H1 (cell line): Measurements from ENCODE around the gene NSF. TPM values are rescaled to one million over a fixed set of nuclear protein-coding genes. Genes with fewer than 3 reads are reported as not detected.

Source experiments
- CTCF ChIA-PET: fragments of 300-600 bp; sonication (Branson Sonifier 250); formaldehyde crosslinking; loops from one replicate; lab custom pipeline; 2021; ENCODE audit not compliant: partially characterized antibody; lab: Charles Lee
- POLR2A ChIA-PET: fragments of 300-600 bp; sonication (Branson Sonifier 250); formaldehyde crosslinking; loops from one replicate; lab custom pipeline; 2021; ENCODE audit warnings: inconsistent platforms; ENCODE audit not compliant: partially characterized antibody; lab: Charles Lee
- DNase-seq, 2 experiments: peaks; one replicate each; pipeline versions ENCODE4 v3.0.0 to v3.0.0-alpha.2; 2010 to 2022; ENCODE audit warnings: low spot score in 2 of 2, low read depth in 1 of 2, mixed read lengths in 1 of 2
- FAIRE-seq: peaks from 2 replicates; lab custom pipeline; 2011; peaks lifted over from hg19 to GRCh38; lab: Jason Lieb, UNC
- H2AFZ ChIP-seq: 2 replicates; pipeline ENCODE4 v1.8.1; 2012; ENCODE audit warnings: low read length, inconsistent platforms
- H2AK5ac ChIP-seq: 2 replicates; pipeline ENCODE4 v1.6.1; 2013; ENCODE audit warnings: low read depth, low read length
- H2BK120ac ChIP-seq: replicated peaks from 2 replicates; pipeline ENCODE3; 2013; ENCODE audit warnings: low read depth, low read length, inconsistent platforms
- H2BK12ac ChIP-seq: 2 replicates; pipeline ENCODE4 v1.6.1; 2013; ENCODE audit warnings: low read depth, low read length
- H2BK15ac ChIP-seq: 2 replicates; pipeline ENCODE4 v1.6.1; 2013; ENCODE audit warnings: low read length
- H2BK20ac ChIP-seq: 2 replicates; pipeline ENCODE4 v1.6.1; 2013; ENCODE audit warnings: low read length
- H2BK5ac ChIP-seq: 2 replicates; pipeline ENCODE4 v1.6.1; 2013; ENCODE audit warnings: low read depth, low read length
- H3K14ac ChIP-seq: 2 replicates; pipeline ENCODE4 v1.6.1; 2013; ENCODE audit warnings: inconsistent platforms; ENCODE audit not compliant: insufficient read length
- H3K18ac ChIP-seq: 2 replicates; pipeline ENCODE4 v1.6.1; 2013; ENCODE audit warnings: low read length; ENCODE audit errors: extremely low read depth
- H3K23ac ChIP-seq: 2 replicates; pipeline ENCODE4 v1.6.1; 2013; ENCODE audit warnings: inconsistent platforms; ENCODE audit not compliant: insufficient read length
- H3K23me2 ChIP-seq: 2 replicates; pipeline ENCODE4 v1.6.1; 2013; ENCODE audit warnings: low read depth, low read length
- H3K27ac ChIP-seq: 2 replicates; pipeline ENCODE4 v1.6.1; 2011; ENCODE audit warnings: low read depth, low read length, inconsistent platforms
- H3K27me3 ChIP-seq, 4 experiments: replicated peaks in 1 of 4; 1 replicate in 1 of 4; 2 replicates in 3 of 4; pipeline versions ENCODE4 v1.6.1 to v1.8.1; 2011 to 2013; ENCODE audit warnings: low read length in 3 of 4, mild to moderate bottlenecking in 3 of 4, inconsistent platforms in 2 of 4, mixed read lengths in 2 of 4, moderate library complexity in 1 of 4; ENCODE audit not compliant: control insufficient read depth in 3 of 4, insufficient read depth in 3 of 4; ENCODE audit errors: extremely low read depth in 1 of 4
- H3K36me3 ChIP-seq, 4 experiments: 2 replicates each; pipeline versions ENCODE4 v1.6.1 to v1.8.1; 2011 to 2013; ENCODE audit warnings: mild to moderate bottlenecking in 4 of 4, low read length in 3 of 4, moderate library complexity in 2 of 4, control low read depth in 1 of 4, inconsistent platforms in 1 of 4; ENCODE audit not compliant: insufficient read depth in 4 of 4, control insufficient read depth in 2 of 4
- H3K4ac ChIP-seq: replicated peaks from 2 replicates; pipeline ENCODE3; 2013; ENCODE audit warnings: low read length, low read depth, mixed read lengths, inconsistent platforms; ENCODE audit not compliant: insufficient read length
- H3K4me1 ChIP-seq, 4 experiments: replicated peaks in 1 of 4; 1 replicate in 1 of 4; 2 replicates in 3 of 4; pipeline versions ENCODE4 v1.6.1 to v1.8.1; 2011 to 2013; ENCODE audit warnings: low read length in 3 of 4, inconsistent platforms in 2 of 4, mixed read lengths in 1 of 4; ENCODE audit not compliant: insufficient read depth in 4 of 4, control insufficient read depth in 3 of 4
- H3K4me2 ChIP-seq, 2 experiments: 2 replicates each; pipeline versions ENCODE4 v1.6.1 to v1.8.1; 2011 to 2013; ENCODE audit warnings: low read depth in 2 of 2, low read length in 2 of 2, control low read depth in 1 of 2, inconsistent platforms in 1 of 2, mild to moderate bottlenecking in 1 of 2; ENCODE audit not compliant: insufficient read depth in 1 of 2
- H3K4me3 ChIP-seq, 4 experiments: fragments of 200-600, 300-600 bp in 1 of 4; sonication (generic), shearing (Covaris generic), sonication (Bioruptor Twin) in 1 of 4; 2 replicates each; pipeline versions ENCODE4 v1.5.1 to v1.8.1; 2011 to 2016; ENCODE audit warnings: low read length in 4 of 4, low read depth in 3 of 4, control low read depth in 2 of 4, inconsistent platforms in 2 of 4, mild to moderate bottlenecking in 2 of 4, mixed read lengths in 1 of 4, moderate library complexity in 1 of 4; ENCODE audit not compliant: insufficient read depth in 2 of 4; ENCODE audit errors: extremely low read depth in 1 of 4
- H3K56ac ChIP-seq: replicated peaks from 2 replicates; pipeline ENCODE3; 2013; ENCODE audit warnings: low read depth, mild to moderate bottlenecking, mixed read lengths, low read length, inconsistent platforms; ENCODE audit not compliant: insufficient read length
- H3K79me1 ChIP-seq: 2 replicates; pipeline ENCODE4 v1.6.1; 2013; ENCODE audit warnings: low read depth, low read length, control low read depth
- H3K79me2 ChIP-seq, 2 experiments: 2 replicates each; pipeline versions ENCODE4 v1.6.1 to v1.8.1; 2012 to 2013; ENCODE audit warnings: low read length in 2 of 2, mild to moderate bottlenecking in 2 of 2, inconsistent platforms in 1 of 2; ENCODE audit not compliant: insufficient read depth in 2 of 2, control insufficient read depth in 1 of 2
- H3K9ac ChIP-seq, 4 experiments: replicated peaks in 1 of 4; 1 replicate in 1 of 4; 2 replicates in 3 of 4; pipeline versions ENCODE4 v1.6.1 to v1.8.1; 2011 to 2013; ENCODE audit warnings: low read depth in 3 of 4, low read length in 3 of 4, control low read depth in 2 of 4, mild to moderate bottlenecking in 2 of 4, moderate library complexity in 2 of 4, inconsistent platforms in 1 of 4; ENCODE audit errors: extremely low read depth in 1 of 4
- H3K9me3 ChIP-seq, 2 experiments: 2 replicates each; pipeline versions ENCODE4 v1.6.1 to v1.8.1; 2012 to 2013; ENCODE audit warnings: mild to moderate bottlenecking in 2 of 2, moderate library complexity in 2 of 2, control low read depth in 1 of 2, inconsistent platforms in 1 of 2, low read depth in 1 of 2, low read length in 1 of 2, mixed read lengths in 1 of 2; ENCODE audit not compliant: insufficient read depth in 2 of 2
- H4K20me1 ChIP-seq, 2 experiments: replicated peaks in 1 of 2; 2 replicates each; pipeline versions ENCODE3 to v1.8.1; 2011 to 2013; ENCODE audit warnings: inconsistent platforms in 2 of 2, low read length in 2 of 2, mild to moderate bottlenecking in 1 of 2; ENCODE audit not compliant: insufficient read depth in 2 of 2, control insufficient read depth in 1 of 2
- H4K5ac ChIP-seq: 2 replicates; pipeline ENCODE4 v1.6.1; 2013; ENCODE audit warnings: low read length, low read depth, mixed read lengths, inconsistent platforms; ENCODE audit not compliant: insufficient read length
- H4K8ac ChIP-seq: 2 replicates; pipeline ENCODE4 v1.8.0; 2013; ENCODE audit warnings: mild to moderate bottlenecking, moderate library complexity, low read length, inconsistent platforms; ENCODE audit not compliant: insufficient read depth; ENCODE audit errors: extremely low read depth
- H4K91ac ChIP-seq: replicated peaks from 2 replicates; pipeline ENCODE3; 2013; ENCODE audit warnings: low read length, mixed read lengths, inconsistent platforms; ENCODE audit not compliant: insufficient read length
- ASH2L ChIP-seq: fragments of 200-600, 300-600 bp; sonication (generic); IDR thresholded peaks from one replicate; pipeline ENCODE4 v1.7.1; 2017; ENCODE audit warnings: low read length
- ATF2 ChIP-seq: IDR thresholded peaks from 2 replicates; pipeline ENCODE4 v1.6.1; 2012; ENCODE audit warnings: low read length, inconsistent platforms
- BCL11A ChIP-seq, 2 experiments: IDR thresholded peaks; one replicate each; pipeline ENCODE4 v1.6.1; 2011; ENCODE audit warnings: low read depth in 2 of 2, low read length in 2 of 2, mild to moderate bottlenecking in 2 of 2
- EZH2 ChIP-seq: fragments of 200-600 bp; sonication (generic); IDR thresholded peaks from 2 replicates; pipeline ENCODE4 v1.7.1; 2012; ENCODE audit warnings: low read depth, mild to moderate bottlenecking, moderate library complexity, low read length, inconsistent platforms; ENCODE audit not compliant: severe bottlenecking
- GTF2F1 ChIP-seq: IDR thresholded peaks from 2 replicates; pipeline ENCODE4 v1.6.1; 2012; ENCODE audit warnings: low read depth, low read length, improper control_type of control experiment, borderline replicate concordance
- JUN ChIP-seq: IDR thresholded peaks from 2 replicates; pipeline ENCODE4 v1.6.1; 2011; ENCODE audit warnings: low read depth, mild to moderate bottlenecking, improper control_type of control experiment, low read length
- NANOG ChIP-seq: IDR thresholded peaks from 2 replicates; pipeline ENCODE4 v1.6.1; 2011; ENCODE audit warnings: low read length, low read depth, mild to moderate bottlenecking, inconsistent platforms; ENCODE audit not compliant: insufficient read depth, poor library complexity, severe bottlenecking
- SIRT6 ChIP-seq: IDR thresholded peaks from one replicate; pipeline ENCODE4 v1.7.1; 2012; ENCODE audit warnings: low read length, inconsistent platforms
- SP2 ChIP-seq: IDR thresholded peaks from 2 replicates; pipeline ENCODE4 v1.6.1; 2012; ENCODE audit warnings: mild to moderate bottlenecking, low read length, inconsistent platforms
- ZNF274 ChIP-seq: IDR thresholded peaks from 2 replicates; pipeline ENCODE4 v1.7.0; 2012; ENCODE audit warnings: low read length, borderline replicate concordance; ENCODE audit errors: extremely low read depth
- WGBS, 2 experiments: shearing (Covaris generic) in 1 of 2; methylation state at CpG; one replicate each; pipeline versions ENCODE4 v1.1.6 to v1.1.7; 2013 to 2015; ENCODE audit warnings: low lambda C conversion rate in 2 of 2, mixed read lengths in 2 of 2, inconsistent platforms in 1 of 2, low coverage in 1 of 2, missing lambda C conversion rate in 1 of 2; ENCODE audit not compliant: insufficient replicate concordance in 2 of 2, insufficient coverage in 1 of 2, insufficient read length in 1 of 2; ENCODE audit errors: extremely low coverage in 1 of 2, missing lambda C conversion rate in 1 of 2; 5-methylcytosine and 5-hydroxymethylcytosine counted together
- polyA plus RNA-seq, 7 experiments: library from polyadenylated mRNA; depleted of rRNA in 3 of 7; stranded (reverse) in 5 of 7; unstranded in 2 of 7; fragments of >200 nt in 5 of 7; fragments of 200-250 nt in 2 of 7; gene quantifications; 1 replicate in 5 of 7; 2 replicates in 1 of 7; 4 replicates in 1 of 7; pipeline versions ENCODE4 v1.2.1 to v1.2.3, GENCODE V29; 2011 to 2013; ENCODE audit warnings: missing spikeins in 2 of 7, mixed read lengths in 2 of 7
- total RNA-seq: library from RNA; stranded (reverse); fragmentation: NEBNext Ultra II Directional; extraction: Animal tissue kit (Norgen Biotek cat#: 25700); gene quantifications from 2 replicates; pipeline ENCODE4 v1.2.1, GENCODE V29; 2021

NSF gene
- total and polyA plus RNA-seq, 2 of the 8 experiments (the other 6 are each of a cell fraction or from before 2014, with no cell fraction given): 13.0 to 27.7 TPM

GRCh38 chr17:46730679-46731078, 140.2 kb downstream of the NSF start:
- H3K23me2 ChIP-seq: no peaks in the 10 kb centered on the region
- no peak overlapping the region for H2AFZ ChIP-seq
- no peak overlapping the region for H3K9ac ChIP-seq
- no peaks in the 10 kb centered on the region for H4K20me1 ChIP-seq
- H4K8ac ChIP-seq: no peak overlapping the region
- no peak overlapping the region for H3K23ac ChIP-seq
- no peaks in the 10 kb centered on the region for H3K9me3 ChIP-seq
- no peaks in the 10 kb centered on the region for H3K79me1 ChIP-seq
- no peak for DNase-seq
- no peaks in the 10 kb centered on the region for H3K27me3 ChIP-seq
- H4K91ac ChIP-seq: no peak overlapping the region
- H2AK5ac ChIP-seq: no peak overlapping the region
- ChIA-PET POLR2A (no interaction called here), CTCF (no interaction called here)
- no peak overlapping the region for H2BK15ac ChIP-seq
- no peaks in the 10 kb centered on the region for H3K79me2 ChIP-seq
- 100% methylated on average over 1 of the region's 1 CpG; no CpG with 5 or more reads in 1 of the 2 experiments for WGBS, 2 experiments
- no peak overlapping the region for H2BK12ac ChIP-seq
- no peak overlapping the region for H2BK5ac ChIP-seq
- H2BK20ac ChIP-seq: no peak overlapping the region
- H3K27ac ChIP-seq: no peak overlapping the region
- H4K5ac ChIP-seq: no peak overlapping the region
- H3K18ac ChIP-seq: no peak overlapping the region
- H3K4me2 ChIP-seq: no peak overlapping the region
- peaks cover 2 to 14% (median 4%) of the 10 kb centered on the region in 4 experiments for H3K4me1 ChIP-seq
- no peak for FAIRE-seq
- no peak overlapping the region for H3K4me3 ChIP-seq
- H3K36me3 ChIP-seq: no peaks in the 10 kb centered on the region
- H3K56ac ChIP-seq: no peak overlapping the region
- H2BK120ac ChIP-seq: no peak overlapping the region
- no peak overlapping the region for H3K14ac ChIP-seq
- H3K4ac ChIP-seq: no peak overlapping the region
- TF ChIP-seq BCL11A (IDR thresholded peaks at IDR 0.05; ENCODE audit: low read depth in 2 of 2, low read length in 2 of 2): no peak
- TF ChIP-seq NANOG: no peak
- TF ChIP-seq GTF2F1: no peak
- TF ChIP-seq ZNF274: no peak
- no peak for TF ChIP-seq SIRT6
- TF ChIP-seq ATF2: no peak
- TF ChIP-seq ASH2L: no peak
- no peak for TF ChIP-seq SP2
- no peak for TF ChIP-seq JUN
- TF ChIP-seq EZH2: no peak
